Measurements from ENCODE around the gene RBMS2. TPM values are rescaled to one million over a fixed set of nuclear protein-coding genes. Genes with fewer than 3 reads are reported as not detected.

Gene RBMS2
- total RNA-seq, 1 experiment from 2014 or later, result 62.7 TPM

DNA sequence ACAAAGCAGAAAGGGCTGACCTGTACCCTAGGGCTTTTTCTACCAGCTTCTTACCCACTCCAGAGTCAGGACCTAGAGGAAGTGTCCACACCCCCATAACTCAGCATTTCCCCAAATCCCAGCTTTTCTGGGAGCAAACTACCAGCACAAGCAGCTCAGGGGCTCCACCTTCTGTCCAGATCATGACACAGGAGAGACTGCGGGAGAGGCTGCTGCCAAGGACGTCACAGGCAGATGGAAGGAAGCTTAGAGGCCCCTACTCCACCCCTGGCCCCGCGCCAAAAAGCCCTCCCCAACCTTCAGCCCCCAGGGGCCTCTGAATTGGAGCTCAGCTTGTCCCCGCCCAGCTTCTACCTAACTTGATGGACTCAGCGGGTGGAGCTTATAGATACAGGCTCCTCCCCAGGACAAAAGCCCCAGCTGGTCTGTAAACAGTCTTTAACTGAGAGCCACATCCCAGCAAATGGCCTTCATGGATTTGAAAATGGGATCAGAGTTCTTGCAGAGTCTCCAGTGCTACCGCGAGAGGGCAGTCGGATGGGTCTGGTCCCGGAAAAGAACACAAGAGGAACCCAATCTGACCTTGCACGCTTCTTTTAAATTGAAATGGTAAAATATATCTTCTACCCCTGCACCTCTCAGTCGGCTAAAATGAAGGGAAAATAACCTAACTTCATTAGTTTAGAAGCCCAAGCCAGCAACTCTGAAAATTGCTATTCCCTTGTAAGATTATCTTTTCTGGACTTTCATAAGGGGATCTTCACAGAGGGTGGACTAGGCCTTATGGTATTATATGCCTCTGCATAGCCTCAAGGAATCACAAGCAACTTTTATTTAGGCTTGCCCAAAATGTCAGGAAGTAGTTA is 115.3 kb downstream of the RBMS2 start:
- Mint-ChIP-seq H3K4me3 (ENCODE audit: unreplicated experiment) (peak overlapping the region; percentile 95), H3K27ac (ENCODE audit: low read depth, unreplicated experiment) (peak overlapping the region; percentile 87), H3K27me3 (ENCODE audit: insufficient read depth, unreplicated experiment) (no peaks in the 10 kb centered on the region), H3K9me3 (ENCODE audit: unreplicated experiment) (no peaks in the 10 kb centered on the region), H3K36me3 (ENCODE audit: insufficient read depth, unreplicated experiment) (peaks cover 53% of the 10 kb centered on the region), H3K4me1 (ENCODE audit: insufficient read depth, unreplicated experiment) (peaks cover 48% of the 10 kb centered on the region)
- intact Hi-C loops (cut with micrococcal nuclease), result loop anchor here (1.0 to 5.0 kb wide), 6 partner anchors 9 to 350 kb away; partner anchors contain the start of gene NACA
- ChIA-PET CTCF (interaction anchor here (0.6 to 3.0 kb wide), 44 partner anchors 9 to 517 kb away, joined by 3 to 45 read pairs (median 5); partner anchors contain the start of genes ATP5F1B, PTGES3 and RBMS2), POLR2A (interaction anchor here (0.5 to 9.3 kb wide), 35 partner anchors 8 to 520 kb away, joined by 3 to 181 read pairs (median 5); partner anchors contain the start of genes ATP5F1B, CNPY2, ESYT1 and MYL6)
- DNase-seq (ENCODE audit: unreplicated experiment), result peak; percentile 99
- TSS peak; percentile 82 for BruUV-seq (replicated peaks)
- TF ChIP-seq, protein P1, sequence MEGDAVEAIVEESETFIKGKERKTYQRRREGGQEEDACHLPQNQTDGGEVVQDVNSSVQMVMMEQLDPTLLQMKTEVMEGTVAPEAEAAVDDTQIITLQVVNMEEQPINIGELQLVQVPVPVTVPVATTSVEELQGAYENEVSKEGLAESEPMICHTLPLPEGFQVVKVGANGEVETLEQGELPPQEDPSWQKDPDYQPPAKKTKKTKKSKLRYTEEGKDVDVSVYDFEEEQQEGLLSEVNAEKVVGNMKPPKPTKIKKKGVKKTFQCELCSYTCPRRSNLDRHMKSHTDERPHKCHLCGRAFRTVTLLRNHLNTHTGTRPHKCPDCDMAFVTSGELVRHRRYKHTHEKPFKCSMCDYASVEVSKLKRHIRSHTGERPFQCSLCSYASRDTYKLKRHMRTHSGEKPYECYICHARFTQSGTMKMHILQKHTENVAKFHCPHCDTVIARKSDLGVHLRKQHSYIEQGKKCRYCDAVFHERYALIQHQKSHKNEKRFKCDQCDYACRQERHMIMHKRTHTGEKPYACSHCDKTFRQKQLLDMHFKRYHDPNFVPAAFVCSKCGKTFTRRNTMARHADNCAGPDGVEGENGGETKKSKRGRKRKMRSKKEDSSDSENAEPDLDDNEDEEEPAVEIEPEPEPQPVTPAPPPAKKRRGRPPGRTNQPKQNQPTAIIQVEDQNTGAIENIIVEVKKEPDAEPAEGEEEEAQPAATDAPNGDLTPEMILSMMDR (IDR thresholded peaks at IDR 0.05; ENCODE audit: unreplicated experiment), result peak; percentile 64

DNA sequence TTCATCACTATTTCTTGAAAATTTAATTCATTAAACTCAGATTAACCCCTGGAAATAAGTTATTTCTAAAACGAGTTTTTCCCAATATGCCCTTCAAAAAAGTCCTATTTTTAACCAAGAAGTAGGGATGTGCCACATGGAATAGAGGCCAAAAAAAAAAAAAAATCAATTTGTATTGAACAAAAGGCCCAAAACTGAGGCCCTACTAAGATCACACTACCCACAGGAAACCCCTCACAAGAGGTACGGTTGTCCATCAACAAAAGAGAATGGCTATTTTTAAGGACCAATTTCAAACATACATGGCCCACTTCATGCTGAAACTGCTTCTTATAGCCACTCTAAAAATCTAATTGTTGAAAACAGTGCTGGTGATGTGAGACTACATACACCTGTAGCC is 116.0 kb downstream of the RBMS2 start:
- Mint-ChIP-seq H3K4me3 (ENCODE audit: unreplicated experiment) (no peak overlapping the region), H3K27ac (ENCODE audit: low read depth, unreplicated experiment) (peak overlapping the region; percentile 54), H3K36me3 (ENCODE audit: insufficient read depth, unreplicated experiment) (peaks cover 60% of the 10 kb centered on the region), H3K27me3 (ENCODE audit: insufficient read depth, unreplicated experiment) (no peaks in the 10 kb centered on the region), H3K4me1 (ENCODE audit: insufficient read depth, unreplicated experiment) (peaks cover 44% of the 10 kb centered on the region), H3K9me3 (ENCODE audit: unreplicated experiment) (no peaks in the 10 kb centered on the region)
- TF ChIP-seq, protein P1 (IDR thresholded peaks at IDR 0.05; ENCODE audit: unreplicated experiment), result no peak
- ChIA-PET CTCF (interaction anchor here (0.6 kb wide), 1 partner anchor 11 kb away, joined by 4 read pairs; no protein-coding TSS in a partner anchor), POLR2A (interaction anchor here (1.6 to 2.8 kb wide), 3 partner anchors 9 to 88 kb away, joined by 4 to 22 read pairs (median 11); partner anchors contain the start of genes NACA and PTGES3)
- BruUV-seq (replicated peaks), result no TSS peak
- no peak for DNase-seq (ENCODE audit: unreplicated experiment)
- intact Hi-C loops (cut with micrococcal nuclease), result loop anchor here (1.0 to 5.0 kb wide), 4 partner anchors 9 to 350 kb away; partner anchors contain the start of gene NACA

DNA sequence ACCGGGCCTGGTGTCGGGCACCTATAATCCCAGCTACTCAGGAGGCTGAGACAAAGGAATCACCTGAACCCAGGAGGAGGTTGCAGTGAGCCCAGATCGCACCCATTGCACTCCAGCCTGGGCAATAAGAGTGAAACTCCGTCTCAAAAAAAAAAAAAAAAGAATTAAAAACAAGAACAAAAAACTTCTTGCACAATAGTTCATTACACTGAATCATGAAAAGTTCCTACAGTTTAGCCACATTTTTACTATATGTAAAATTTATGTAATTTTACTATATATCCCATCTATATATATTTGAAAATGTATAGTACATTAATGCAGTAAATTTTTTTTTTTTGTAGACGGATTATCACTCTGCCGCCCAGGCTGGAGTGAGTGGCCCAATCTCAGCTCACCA is 119.6 kb downstream of the RBMS2 start:
- no peak for DNase-seq (ENCODE audit: unreplicated experiment)
- H3K36me3 Mint-ChIP-seq (ENCODE audit: insufficient read depth, unreplicated experiment), result peaks cover 94% of the 10 kb centered on the region
- peaks cover 29% of the 10 kb centered on the region for H3K4me1 Mint-ChIP-seq (ENCODE audit: insufficient read depth, unreplicated experiment)
- H3K27ac Mint-ChIP-seq (ENCODE audit: low read depth, unreplicated experiment), result no peak overlapping the region
- H3K4me3 Mint-ChIP-seq (ENCODE audit: unreplicated experiment), result no peak overlapping the region
- ChIA-PET CTCF (interaction anchor here (0.6 to 0.8 kb wide), 2 partner anchors 9 to 26 kb away, joined by 3 to 5 read pairs; no protein-coding TSS in a partner anchor), POLR2A (no interaction called here)
- no peaks in the 10 kb centered on the region for H3K9me3 Mint-ChIP-seq (ENCODE audit: unreplicated experiment)
- H3K27me3 Mint-ChIP-seq (ENCODE audit: insufficient read depth, unreplicated experiment), result no peaks in the 10 kb centered on the region
- intact Hi-C loops (cut with micrococcal nuclease), result no loop called here
- BruUV-seq (replicated peaks), result no TSS peak
- TF ChIP-seq, protein P1 (IDR thresholded peaks at IDR 0.05; ENCODE audit: unreplicated experiment), result no peak

DNA sequence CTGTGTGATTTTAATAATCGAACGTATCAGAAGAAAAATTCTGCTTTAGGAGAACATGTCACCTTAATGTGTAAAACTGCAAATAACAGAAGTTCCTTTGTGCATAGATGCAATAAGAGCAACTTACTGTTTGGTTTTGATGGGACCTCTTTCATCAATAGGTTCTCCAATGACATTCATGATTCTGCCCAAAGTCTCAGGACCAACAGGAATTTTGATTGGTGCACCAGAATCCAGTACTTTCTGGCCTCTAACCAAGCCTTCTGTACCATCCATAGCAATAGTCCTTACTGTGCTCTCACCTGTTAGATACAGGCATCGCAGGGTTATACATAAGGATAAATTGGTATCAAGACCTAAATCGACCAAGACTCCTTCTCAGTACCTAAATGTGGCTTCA is 123.0 kb downstream of the RBMS2 start:
- H3K27ac Mint-ChIP-seq (ENCODE audit: low read depth, unreplicated experiment), result peak overlapping the region; percentile 93

More for the DNA sequence above, 123.0 kb downstream of the RBMS2 start:
- H3K9me3 Mint-ChIP-seq (ENCODE audit: unreplicated experiment), result no peaks in the 10 kb centered on the region
- peaks cover 64% of the 10 kb centered on the region for H3K36me3 Mint-ChIP-seq (ENCODE audit: insufficient read depth, unreplicated experiment)
- peak overlapping the region; percentile 74 for H3K4me3 Mint-ChIP-seq (ENCODE audit: unreplicated experiment)
- ChIA-PET CTCF (interaction anchor here (3.7 kb wide), 1 partner anchor 9 kb away, joined by 36 read pairs; no protein-coding TSS in a partner anchor), POLR2A (interaction anchor here (0.9 to 5.8 kb wide), 13 partner anchors 10 to 421 kb away, joined by 3 to 115 read pairs (median 20); partner anchors contain the start of genes BAZ2A, NACA, PTGES3 and RBMS2)
- peaks cover 9% of the 10 kb centered on the region for H3K4me1 Mint-ChIP-seq (ENCODE audit: insufficient read depth, unreplicated experiment)
- intact Hi-C loops (cut with micrococcal nuclease), result no loop called here
- DNase-seq (ENCODE audit: unreplicated experiment), result no peak
- TF ChIP-seq, protein P1 (IDR thresholded peaks at IDR 0.05; ENCODE audit: unreplicated experiment), result no peak
- no TSS peak for BruUV-seq (replicated peaks)
- H3K27me3 Mint-ChIP-seq (ENCODE audit: insufficient read depth, unreplicated experiment), result no peaks in the 10 kb centered on the region

Measured in MCF 10A (cell line).